ENCODE data around the gene SCML1. TPM values are rescaled to one million over a fixed set of nuclear protein-coding genes. Genes with fewer than 3 reads are reported as not detected.

Gene SCML1
- total RNA-seq, 1 experiment from 2014 or later, result 1.6 TPM

DNA sequence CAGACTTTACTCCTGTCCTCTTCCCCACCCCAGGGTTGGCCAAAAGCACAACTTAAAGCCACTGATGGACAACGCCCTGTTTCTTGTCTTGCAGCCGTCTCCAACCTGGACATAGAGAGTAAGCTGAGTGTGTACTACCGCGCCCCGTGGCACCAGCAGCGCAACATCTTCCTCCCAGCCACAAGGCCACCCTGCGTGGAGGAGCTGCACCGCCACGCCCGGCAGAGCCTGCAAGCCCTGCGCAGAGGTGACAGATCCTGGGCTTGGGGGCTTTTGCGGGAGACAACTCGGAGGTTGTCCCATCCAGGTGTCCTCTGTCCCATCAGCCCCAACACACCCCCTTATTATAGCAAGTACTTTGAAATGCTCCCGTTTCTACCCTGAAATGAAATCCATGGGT lies 49.6 kb upstream of the SCML1 start:
- H3K9me3 ChIP-seq (ENCODE audit: control insufficient read depth, low read depth, low read length), result no peaks in the 10 kb centered on the region
- no peak overlapping the region for H3K9ac ChIP-seq (ENCODE audit: extremely low read depth, insufficient read length, low read length)
- H3K4ac ChIP-seq (ENCODE audit: low read depth, low read length), result no peak overlapping the region
- H3K27ac ChIP-seq (ENCODE audit: insufficient read length, low read depth, low read length), result no peak overlapping the region
- H3K27ac Mint-ChIP-seq, result no peak overlapping the region; a peak in 1 of 7 replicates
- no peak overlapping the region for H3K18ac ChIP-seq (ENCODE audit: insufficient read length, low read depth, low read length)
- DNase-seq, result no peak
- no peak overlapping the region for H3K4me3 Mint-ChIP-seq
- H3K27me3 ChIP-seq (ENCODE audit: insufficient read depth, low read length), result no peaks in the 10 kb centered on the region
- no peak overlapping the region for H3K23ac ChIP-seq (ENCODE audit: insufficient read length, low read depth, low read length)
- H3K27me3 Mint-ChIP-seq (ENCODE audit: low read depth), result no peaks in the 10 kb centered on the region
- no peak overlapping the region for H4K91ac ChIP-seq (ENCODE audit: insufficient read length, low read depth, low read length)
- no CpG with 5 or more reads among the region's 14 CpGs for WGBS (ENCODE audit: extremely low coverage, insufficient read length, low lambda C conversion rate)
- no peak overlapping the region for H4K8ac ChIP-seq (replicated peaks; ENCODE audit: insufficient read length, low read depth, low read length)
- H2AK5ac ChIP-seq (ENCODE audit: insufficient read length, low read length), result no peak overlapping the region
- H3K56ac ChIP-seq (ENCODE audit: insufficient read length, low read depth, low read length), result no peak overlapping the region
- H3K79me1 ChIP-seq (ENCODE audit: insufficient read depth, low read depth, low read length, poor library complexity, severe bottlenecking), result no peaks in the 10 kb centered on the region
- no peaks in the 10 kb centered on the region for H3K36me3 Mint-ChIP-seq (ENCODE audit: insufficient read depth in 1 of 3, low read depth in 3 of 3)
- peaks cover 10 to 15% of the 10 kb centered on the region in 2 experiments for H3K4me1 Mint-ChIP-seq
- no peak overlapping the region for H2BK20ac ChIP-seq (ENCODE audit: low read depth, low read length, poor library complexity, severe bottlenecking)
- no peak overlapping the region for H4K5ac ChIP-seq (ENCODE audit: insufficient read length, low read depth, low read length)
- no peak overlapping the region for H2AFZ ChIP-seq (ENCODE audit: low read length)
- H3K4me2 ChIP-seq (ENCODE audit: insufficient read depth, insufficient read length, low read length), result no peak overlapping the region
- H2BK5ac ChIP-seq (ENCODE audit: insufficient read length, low read length), result no peak overlapping the region
- no peak overlapping the region for H3K14ac ChIP-seq (ENCODE audit: insufficient read depth, low read length)
- H3K79me2 ChIP-seq (ENCODE audit: insufficient read depth, low read length), result no peaks in the 10 kb centered on the region
- H3T11ph ChIP-seq (ENCODE audit: low read length), result no peak overlapping the region
- H3K4me1 ChIP-seq (ENCODE audit: insufficient read depth, low read length), result no peaks in the 10 kb centered on the region
- H3K23me2 ChIP-seq (ENCODE audit: insufficient read length, low read depth, low read length, poor library complexity, severe bottlenecking), result no peaks in the 10 kb centered on the region
- H2BK15ac ChIP-seq (ENCODE audit: low read depth, low read length), result no peak overlapping the region
- no peaks in the 10 kb centered on the region for H4K20me1 ChIP-seq (ENCODE audit: control insufficient read depth, insufficient read depth, insufficient read length)
- no peak overlapping the region for H2BK12ac ChIP-seq (ENCODE audit: insufficient read length, low read depth, low read length)
- H2BK120ac ChIP-seq (ENCODE audit: low read depth, low read length, poor library complexity, severe bottlenecking), result no peak overlapping the region
- H3K9me3 Mint-ChIP-seq, result no peaks in the 10 kb centered on the region
- TF ChIP-seq CTCF (conservative IDR thresholded peaks at IDR 0.05), result no peak
